H9 (cell line): ENCODE results near the gene DOC2A. TPM values are rescaled to one million over a fixed set of nuclear protein-coding genes. Genes with fewer than 3 reads are reported as not detected.

Source experiments
- DNase-seq: peaks from one replicate; pipeline ENCODE4 v3.0.0-alpha.2; 2017
- H2AFZ ChIP-seq: one replicate; pipeline ENCODE4 v1.6.1; 2013; ENCODE audit warnings: mild to moderate bottlenecking, low read length, control low read depth, moderate library complexity
- H2AK5ac ChIP-seq: 2 replicates; pipeline ENCODE4 v1.6.1; 2013; ENCODE audit warnings: low read length, control low read depth, mixed read lengths; ENCODE audit not compliant: insufficient read length
- H2BK120ac ChIP-seq: one replicate; pipeline ENCODE4 v1.6.1; 2013; ENCODE audit warnings: low read depth, mild to moderate bottlenecking, low read length, control low read depth, inconsistent platforms; ENCODE audit not compliant: poor library complexity, severe bottlenecking
- H2BK12ac ChIP-seq: 2 replicates; pipeline ENCODE4 v1.6.1; 2013; ENCODE audit warnings: low read length, control low read depth, mixed read lengths, low read depth; ENCODE audit not compliant: insufficient read length
- H2BK15ac ChIP-seq: 2 replicates; pipeline ENCODE4 v1.6.1; 2013; ENCODE audit warnings: low read depth, low read length, control low read depth
- H2BK20ac ChIP-seq: one replicate; pipeline ENCODE4 v1.6.1; 2013; ENCODE audit warnings: low read depth, mild to moderate bottlenecking, low read length, control low read depth, inconsistent platforms; ENCODE audit not compliant: poor library complexity, severe bottlenecking
- H2BK5ac ChIP-seq: 2 replicates; pipeline ENCODE4 v1.6.1; 2013; ENCODE audit warnings: low read length, control low read depth, mixed read lengths; ENCODE audit not compliant: insufficient read length
- H3K14ac ChIP-seq: 2 replicates; pipeline ENCODE4 v1.6.1; 2013; ENCODE audit warnings: low read length, control low read depth; ENCODE audit not compliant: insufficient read depth
- H3K18ac ChIP-seq: 2 replicates; pipeline ENCODE4 v1.6.1; 2013; ENCODE audit warnings: low read depth, mild to moderate bottlenecking, mixed read lengths, low read length, control low read depth; ENCODE audit not compliant: insufficient read length
- H3K23ac ChIP-seq: 2 replicates; pipeline ENCODE4 v1.6.1; 2013; ENCODE audit warnings: low read length, control low read depth, mixed read lengths, low read depth; ENCODE audit not compliant: insufficient read length
- H3K23me2 ChIP-seq: 2 replicates; pipeline ENCODE4 v1.6.1; 2013; ENCODE audit warnings: low read depth, mild to moderate bottlenecking, mixed read lengths, low read length, control low read depth; ENCODE audit not compliant: insufficient read length, poor library complexity, severe bottlenecking
- H3K27ac ChIP-seq: 2 replicates; pipeline ENCODE4 v1.5.1; 2013; ENCODE audit warnings: low read length, control low read depth, mixed read lengths, low read depth; ENCODE audit not compliant: insufficient read length
- H3K27me3 ChIP-seq: 2 replicates; pipeline ENCODE4 v1.6.1; 2013; ENCODE audit warnings: low read length, control low read depth, inconsistent platforms; ENCODE audit not compliant: insufficient read depth
- H3K4ac ChIP-seq: 2 replicates; pipeline ENCODE4 v1.6.1; 2013; ENCODE audit warnings: low read depth, mild to moderate bottlenecking, control low read depth, inconsistent platforms, low read length, moderate library complexity
- H3K4me1 ChIP-seq: 2 replicates; pipeline ENCODE4 v1.6.1; 2013; ENCODE audit warnings: low read length, control low read depth, inconsistent platforms; ENCODE audit not compliant: insufficient read depth
- H3K4me2 ChIP-seq: 2 replicates; pipeline ENCODE4 v1.6.1; 2013; ENCODE audit warnings: low read length, control low read depth, mixed read lengths; ENCODE audit not compliant: insufficient read length, insufficient read depth
- H3K56ac ChIP-seq: 2 replicates; pipeline ENCODE4 v1.6.1; 2013; ENCODE audit warnings: low read depth, mild to moderate bottlenecking, mixed read lengths, low read length, control low read depth; ENCODE audit not compliant: insufficient read length
- H3K79me1 ChIP-seq: 2 replicates; pipeline ENCODE4 v1.6.1; 2013; ENCODE audit warnings: low read depth, mild to moderate bottlenecking, moderate library complexity, low read length, control low read depth, inconsistent platforms; ENCODE audit not compliant: insufficient read depth, poor library complexity, severe bottlenecking
- H3K79me2 ChIP-seq: 2 replicates; pipeline ENCODE4 v1.6.1; 2013; ENCODE audit warnings: low read length, control low read depth, inconsistent platforms; ENCODE audit not compliant: insufficient read depth
- H3K9ac ChIP-seq: 2 replicates; pipeline ENCODE4 v1.6.1; 2013; ENCODE audit warnings: low read length, control low read depth, mixed read lengths; ENCODE audit not compliant: insufficient read length; ENCODE audit errors: extremely low read depth
- H3K9me3 ChIP-seq: one replicate; pipeline ENCODE4 v1.6.1; 2013; ENCODE audit warnings: low read depth, low read length, inconsistent platforms; ENCODE audit not compliant: control insufficient read depth
- H3T11ph ChIP-seq: one replicate; pipeline ENCODE4 v1.6.1; 2013; ENCODE audit warnings: mild to moderate bottlenecking, low read length, control low read depth, inconsistent platforms
- H4K20me1 ChIP-seq: one replicate; pipeline ENCODE4 v1.6.1; 2013; ENCODE audit not compliant: control insufficient read depth, insufficient read length, insufficient read depth
- H4K5ac ChIP-seq: 2 replicates; pipeline ENCODE4 v1.6.1; 2013; ENCODE audit warnings: low read depth, mild to moderate bottlenecking, mixed read lengths, low read length, control low read depth; ENCODE audit not compliant: insufficient read length
- H4K8ac ChIP-seq: replicated peaks from 2 replicates; pipeline ENCODE4 v1.6.1; 2013; ENCODE audit warnings: low read length, control low read depth, mixed read lengths, low read depth; ENCODE audit not compliant: insufficient read length
- H4K91ac ChIP-seq: 2 replicates; pipeline ENCODE4 v1.6.1; 2013; ENCODE audit warnings: low read depth, mild to moderate bottlenecking, moderate library complexity, mixed read lengths, low read length, control low read depth; ENCODE audit not compliant: insufficient read length
- H3K27ac Mint-ChIP-seq, 3 experiments: 2 replicates in 2 of 3; 3 replicates in 1 of 3; pipeline ENCODE4 v1.8.0; 2020 to 2021; ENCODE audit warnings: mixed read lengths in 3 of 3, mild to moderate bottlenecking in 1 of 3, moderate library complexity in 1 of 3
- H3K27me3 Mint-ChIP-seq: 2 replicates; pipeline ENCODE4 v1.8.0; 2021; ENCODE audit warnings: low read depth, mild to moderate bottlenecking, moderate library complexity, mixed read lengths
- H3K36me3 Mint-ChIP-seq, 3 experiments: 2 replicates in 2 of 3; 3 replicates in 1 of 3; pipeline ENCODE4 v1.8.0; 2020 to 2021; ENCODE audit warnings: low read depth in 3 of 3, mixed read lengths in 3 of 3; ENCODE audit not compliant: insufficient read depth in 1 of 3
- H3K4me1 Mint-ChIP-seq, 2 experiments: 2 replicates each; pipeline ENCODE4 v1.8.0; 2020; ENCODE audit warnings: mixed read lengths in 2 of 2
- H3K4me3 Mint-ChIP-seq, 2 experiments: 2 replicates in 1 of 2; 3 replicates in 1 of 2; pipeline ENCODE4 v1.8.0; 2020 to 2021; ENCODE audit warnings: mild to moderate bottlenecking in 2 of 2, mixed read lengths in 2 of 2, moderate library complexity in 1 of 2
- H3K9me3 Mint-ChIP-seq, 2 experiments: 2 replicates in 1 of 2; 3 replicates in 1 of 2; pipeline ENCODE4 v1.8.0; 2020; ENCODE audit warnings: mild to moderate bottlenecking in 2 of 2, mixed read lengths in 2 of 2, moderate library complexity in 1 of 2
- CTCF ChIP-seq: fragments of 200-600 bp; sonication (generic); conservative IDR thresholded peaks from 3 replicates; pipeline ENCODE4 v1.8.0; 2021; ENCODE audit warnings: antibody characterized with exemption, mild to moderate bottlenecking
- WGBS: extraction: QIAGEN DNeasy Blood & Tissue Kit; methylation state at CpG from one replicate; pipeline ENCODE4 v1.1.7; 2013; ENCODE audit warnings: missing lambda C conversion rate, low lambda C conversion rate, mixed read lengths; ENCODE audit not compliant: insufficient read length; ENCODE audit errors: extremely low coverage; 5-methylcytosine and 5-hydroxymethylcytosine counted together
- total RNA-seq: library from RNA; stranded (reverse); gene quantifications from 2 replicates; pipeline ENCODE4 v1.2.1, GENCODE V29; 2021

The DOC2A gene
- total RNA-seq, 1 experiment from 2014 or later: 12.2 TPM

- H3K9ac ChIP-seq: peak within 1 kb of the TSS; percentile 12
- H3K4me2 ChIP-seq: peak within 1 kb of the TSS; percentile 76
- no peaks in the 10 kb centered on the region; a peak in 1 of 5 replicates for H3K9me3 Mint-ChIP-seq
- no peak within 1 kb of the TSS for H4K5ac ChIP-seq
- peaks cover 27 to 42% of the 10 kb centered on the region in 2 experiments for H3K4me1 Mint-ChIP-seq
- peak within 1 kb of the TSS; percentile 52 for H3K14ac ChIP-seq
- H3K23me2 ChIP-seq: peaks cover 20% of the 10 kb centered on the region
- H3K4ac ChIP-seq: no peak within 1 kb of the TSS
- H4K91ac ChIP-seq: no peak within 1 kb of the TSS
- no peak within 1 kb of the TSS for H3T11ph ChIP-seq
- H3K79me2 ChIP-seq: no peaks in the 10 kb centered on the region; the same call in 1 of the 2 replicates
- H4K20me1 ChIP-seq: no peaks in the 10 kb centered on the region
- no peaks in the 10 kb centered on the region for H3K9me3 ChIP-seq
- H3K18ac ChIP-seq: peak within 1 kb of the TSS; percentile 80
- no peak within 1 kb of the TSS for H2BK120ac ChIP-seq
- no peaks in the 10 kb centered on the region; the same call in 1 of the 2 replicates for H3K27me3 ChIP-seq
- H3K23ac ChIP-seq: no peak within 1 kb of the TSS
- H3K36me3 Mint-ChIP-seq: peaks cover 6 to 16% (median 10%) of the 10 kb centered on the region in 3 experiments; a peak in 5 of 7 replicates
- TF ChIP-seq CTCF: no peak
- no peak within 1 kb of the TSS for H2BK5ac ChIP-seq
- H2BK20ac ChIP-seq: no peak within 1 kb of the TSS
- H3K79me1 ChIP-seq: no peaks in the 10 kb centered on the region
- H3K4me3 Mint-ChIP-seq: peak within 1 kb of the TSS; percentile 73 to 90
- no peak within 1 kb of the TSS for H2AFZ ChIP-seq
- H2AK5ac ChIP-seq: no peak within 1 kb of the TSS
- peaks cover 3% of the 10 kb centered on the region; the same call in 1 of the 2 replicates for H3K4me1 ChIP-seq
- H3K27ac Mint-ChIP-seq: no peak within 1 kb of the TSS; a peak in 1 of 7 replicates
- H3K27me3 Mint-ChIP-seq: peaks cover 37% of the 10 kb centered on the region
- DNase-seq: peak; percentile 86
- no peak within 1 kb of the TSS for H2BK12ac ChIP-seq
- WGBS: no CpG with 5 or more reads among the region's 27 CpGs
- no peak within 1 kb of the TSS for H2BK15ac ChIP-seq
- no peak within 1 kb of the TSS for H3K56ac ChIP-seq
- H3K27ac ChIP-seq: no peak within 1 kb of the TSS
- no peak within 1 kb of the TSS for H4K8ac ChIP-seq
Observed at GRCh38 chr16:30030841-30031413, 20.1 kb upstream of the DOC2A start, which contains the start of gene TLCD3B. Gene TLCD3B (minus strand): TSS chr16:30031271. CDS start chr16:30030527, 744 bp downstream.
